A549 (cell line): ENCODE results near the gene RND2. TPM values are rescaled to one million over a fixed set of nuclear protein-coding genes. Genes with fewer than 3 reads are reported as not detected.
A peak's percentile ranks its signal among the peaks of the same experiment; 100 is the strongest.

Source experiments
- ATAC-seq, 2 experiments: fragments of 200-7000 bp in 1 of 2; fragments of >200 bp in 1 of 2; cut with Nextera tagmentation in 1 of 2; cut with Tn5 transposase in 1 of 2; 3 replicates each; pipeline versions ENCODE4 v1.8.0 to v1.9.1; 2018 to 2020; ENCODE audit warnings: mild to moderate bottlenecking in 1 of 2, moderate library complexity in 1 of 2
- CTCF ChIA-PET: fragments of 300-600 bp; sonication (Branson Sonifier 250); formaldehyde crosslinking; extraction: SDS; loops from one replicate; lab custom pipeline; 2021; ENCODE audit warnings: antibody characterized with exemption, inconsistent platforms; lab: Yijun Ruan, JAX
- POLR2A ChIA-PET: fragments of 350-600 bp; formaldehyde crosslinking; extraction: SDS; loops from one replicate; lab custom pipeline; 2021; ENCODE audit warnings: antibody characterized with exemption, inconsistent platforms; lab: Yijun Ruan, JAX
- DNase-seq, 2 experiments: peaks; one replicate each; pipeline versions ENCODE4 v3.0.0 to v3.0.0-alpha.2; 2011 to 2016; ENCODE audit warnings: low read depth in 1 of 2, low spot score in 1 of 2
- FAIRE-seq: peaks from 2 replicates; lab custom pipeline; 2011; peaks lifted over from hg19 to GRCh38; lab: Jason Lieb, UNC
- H3K27ac ChIP-seq, 2 experiments: fragments of >200 bp; sonication (Bioruptor Twin); formaldehyde crosslinking; 3 replicates each; pipeline ENCODE4 v1.5.1; 2016 to 2017
- H3K4me1 ChIP-seq: fragments of >200 bp; sonication (Bioruptor Twin); formaldehyde crosslinking; 3 replicates; pipeline ENCODE4 v1.6.1; 2016
- H3K4me2 ChIP-seq: fragments of >200 bp; sonication (Bioruptor Twin); formaldehyde crosslinking; 3 replicates; pipeline ENCODE4 v1.6.1; 2016
- H3K4me3 ChIP-seq: fragments of >200 bp; sonication (Bioruptor Twin); formaldehyde crosslinking; 3 replicates; pipeline ENCODE4 v1.5.1; 2016
- H3K9me3 ChIP-seq: fragments of >200 bp; sonication (Bioruptor Twin); formaldehyde crosslinking; 3 replicates; pipeline ENCODE4 v1.6.1; 2016
- BHLHE40 ChIP-seq: IDR thresholded peaks from 2 replicates; pipeline ENCODE4 v1.6.1; 2012; ENCODE audit warnings: low read depth, low read length, inconsistent platforms
- CBX2 ChIP-seq: fragments of 200-600 bp; sonication (generic); IDR thresholded peaks from 2 replicates; pipeline ENCODE4 v1.6.1; 2016; ENCODE audit warnings: low read depth, mild to moderate bottlenecking, borderline replicate concordance
- CEBPB ChIP-seq, 2 experiments: fragments of >200 bp in 1 of 2; sonication (Bioruptor Twin) in 1 of 2; formaldehyde crosslinking in 1 of 2; IDR thresholded peaks; 2 replicates each; pipeline ENCODE4 v1.6.1; 2012 to 2016
- CHD2 ChIP-seq: fragments of 150-350 bp; IDR thresholded peaks from 2 replicates; pipeline ENCODE4 v1.6.1; 2014; ENCODE audit warnings: low read length; ENCODE audit not compliant: partially characterized antibody
- E2F6 ChIP-seq: IDR thresholded peaks from 2 replicates; pipeline ENCODE4 v1.6.1; 2012; ENCODE audit warnings: low read depth, borderline replicate concordance
- EHF ChIP-seq: fragments of 250-450 bp; sonication (Bioruptor Pico); IDR thresholded peaks from 2 replicates; pipeline ENCODE4 v1.5.0; 2020; ENCODE audit warnings: mild to moderate bottlenecking
- FOSL2 ChIP-seq, 2 experiments: fragments of 450-650 bp in 1 of 2; fragments of >200 bp in 1 of 2; sonication (Bioruptor Twin) in 1 of 2; formaldehyde crosslinking; IDR thresholded peaks; 2 replicates each; pipeline versions ENCODE4 v1.5.0 to v1.6.1; 2016 to 2020; ENCODE audit warnings: mild to moderate bottlenecking in 1 of 2, moderate library complexity in 1 of 2
- HEYL ChIP-seq: fragments of 250-450 bp; sonication (Bioruptor Pico); IDR thresholded peaks from 2 replicates; pipeline ENCODE4 v1.8.0; 2021; ENCODE audit warnings: mild to moderate bottlenecking, moderate library complexity
- HMGXB4 ChIP-seq: fragments of 250-450 bp; sonication (Bioruptor Pico); IDR thresholded peaks from 2 replicates; pipeline ENCODE4 v1.5.0; 2021; ENCODE audit warnings: mild to moderate bottlenecking, moderate library complexity, borderline replicate concordance
- HOXA7 ChIP-seq: fragments of 250-450 bp; sonication (Bioruptor Pico); IDR thresholded peaks from 2 replicates; pipeline ENCODE4 v1.5.0; 2020; ENCODE audit warnings: mild to moderate bottlenecking, moderate library complexity
- HOXB13 ChIP-seq: fragments of 250-450 bp; sonication (Bioruptor Pico); IDR thresholded peaks from 2 replicates; pipeline ENCODE4 v1.5.0; 2020; ENCODE audit warnings: low read depth, mild to moderate bottlenecking, moderate library complexity
- HOXB5 ChIP-seq: fragments of 250-450 bp; sonication (Bioruptor Pico); IDR thresholded peaks from 2 replicates; pipeline ENCODE4 v1.5.0; 2020; ENCODE audit warnings: mild to moderate bottlenecking, moderate library complexity
- JUN ChIP-seq, 2 experiments: fragments of >200 bp; sonication (Bioruptor Twin); formaldehyde crosslinking; IDR thresholded peaks; 2 replicates in 1 of 2; 3 replicates in 1 of 2; pipeline ENCODE4 v1.6.1; 2016 to 2017
- KDM1A ChIP-seq: fragments of 200-600 bp; sonication (generic); IDR thresholded peaks from 2 replicates; pipeline ENCODE4 v1.6.1; 2016; ENCODE audit warnings: low read depth, mild to moderate bottlenecking
- KDM5A ChIP-seq: fragments of 200-600 bp; sonication (generic); IDR thresholded peaks from 2 replicates; pipeline ENCODE4 v1.6.1; 2016; ENCODE audit warnings: antibody characterized with exemption, mild to moderate bottlenecking
- MAX ChIP-seq: IDR thresholded peaks from 2 replicates; pipeline ENCODE4 v1.6.1; 2012
- PBX3 ChIP-seq: IDR thresholded peaks from 2 replicates; pipeline ENCODE4 v1.6.1; 2012
- PHF8 ChIP-seq: fragments of 200-600 bp; sonication (generic); IDR thresholded peaks from 2 replicates; pipeline ENCODE4 v1.6.1; 2016; ENCODE audit warnings: low read depth, mild to moderate bottlenecking, antibody characterized with exemption, moderate library complexity, borderline replicate concordance
- POLR2AphosphoS2 ChIP-seq: conservative IDR thresholded peaks from 2 replicates; pipeline ENCODE4 v1.6.1; 2012; ENCODE audit warnings: low read length, improper control_type of control experiment, inconsistent platforms
- RAD21 ChIP-seq, 2 experiments: fragments of >200 bp in 1 of 2; sonication (Bioruptor Twin) in 1 of 2; formaldehyde crosslinking in 1 of 2; IDR thresholded peaks in 1 of 2; conservative IDR thresholded peaks in 1 of 2; 2 replicates in 1 of 2; 3 replicates in 1 of 2; pipeline ENCODE4 v1.6.1; 2012 to 2018; ENCODE audit warnings: inconsistent platforms in 1 of 2
- RARB ChIP-seq: fragments of 250-450 bp; sonication (Bioruptor Pico); IDR thresholded peaks from 2 replicates; pipeline ENCODE4 v1.8.0; 2021; ENCODE audit warnings: mild to moderate bottlenecking, moderate library complexity
- SMC3 ChIP-seq: fragments of >200 bp; sonication (Bioruptor Twin); formaldehyde crosslinking; IDR thresholded peaks from 3 replicates; pipeline ENCODE4 v1.6.1; 2018; ENCODE audit warnings: inconsistent platforms
- WGBS: methylation state at CpG from one replicate; pipeline ENCODE4 v1.1.6; 2017; ENCODE audit errors: missing lambda C conversion rate; 5-methylcytosine and 5-hydroxymethylcytosine counted together
- polyA plus RNA-seq, 4 experiments: library from polyadenylated mRNA; depleted of rRNA in 3 of 4; stranded (reverse); fragments of >200 nt; fragmentation: RNase III in 1 of 4; extraction: RNeasy Plus Mini Kit Qiagen cat#74134 plus additional on column Dnase treatment in 1 of 4; gene quantifications; 2 replicates in 3 of 4; 3 replicates in 1 of 4; pipeline ENCODE4 v1.2.3, GENCODE V29; 2011 to 2017
- TF ChIP-seq, protein P1 (sequence below): fragments of 250-450 bp; sonication (Bioruptor Pico); IDR thresholded peaks from 2 replicates; pipeline ENCODE4 v1.5.0; 2020; ENCODE audit warnings: low read depth, mild to moderate bottlenecking, moderate library complexity

The RND2 gene
- polyA plus RNA-seq, 2 of the 4 experiments (the other 2 are of a cell fraction) = 0.19 to 0.28 TPM

- Histone ChIP-seq H3K27ac (no peak overlapping the region), H3K4me1 (peaks cover 29% of the 10 kb centered on the region), H3K4me3 (no peak overlapping the region), H3K9me3 (no peaks in the 10 kb centered on the region), H3K4me2 (no peak overlapping the region; the same call in 2 of the 3 replicates)
- WGBS = 88% methylated on average over 17 of the region's 19 CpGs
- TF ChIP-seq HOXA7 (CRISPR knock-in tag) (no peak), HOXB13 (CRISPR knock-in tag) (no peak), EHF (CRISPR knock-in tag) (no peak), E2F6 (no peak), POLR2AphosphoS2 (no peak), FOSL2 (IDR thresholded peaks at IDR 0.05) (no peak), FOSL2 (CRISPR knock-in tag; IDR thresholded peaks at IDR 0.05) (no peak), RAD21 (conservative IDR thresholded peaks at IDR 0.05 in 1 of 2, IDR thresholded peaks at IDR 0.05 in 1 of 2) (no peak), PBX3 (no peak), HEYL (CRISPR knock-in tag) (no peak), KDM5A (no peak), RARB (CRISPR knock-in tag) (no peak), JUN (IDR thresholded peaks at IDR 0.05) (no peak), KDM1A (no peak), CHD2 (no peak), HMGXB4 (CRISPR knock-in tag) (no peak), SMC3 (no peak), CBX2 (no peak), CEBPB (IDR thresholded peaks at IDR 0.05) (no peak)
- TF ChIP-seq, protein P1, sequence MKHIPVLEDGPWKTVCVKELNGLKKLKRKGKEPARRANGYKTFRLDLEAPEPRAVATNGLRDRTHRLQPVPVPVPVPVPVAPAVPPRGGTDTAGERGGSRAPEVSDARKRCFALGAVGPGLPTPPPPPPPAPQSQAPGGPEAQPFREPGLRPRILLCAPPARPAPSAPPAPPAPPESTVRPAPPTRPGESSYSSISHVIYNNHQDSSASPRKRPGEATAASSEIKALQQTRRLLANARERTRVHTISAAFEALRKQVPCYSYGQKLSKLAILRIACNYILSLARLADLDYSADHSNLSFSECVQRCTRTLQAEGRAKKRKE = no peak
- POLR2A ChIA-PET = interaction anchor here (6.0 kb wide), 1 partner anchor 20 kb away, joined by 40 read pairs; the partner anchor contains the start of gene RPL27
- CTCF ChIA-PET = interaction anchor here (0.5 to 3.1 kb wide), 6 partner anchors 8 to 292 kb away, joined by 3 to 11 read pairs (median 4); partner anchors contain the start of genes IFI35 and RPL27
- ATAC-seq (no peak), FAIRE-seq (no peak), DNase-seq (peak in 1 of 2 experiments; percentile 65)
Observed at GRCh38 chr17:43018008-43018853, 6.8 kb upstream of the RND2 start.

GRCh38 chr17:43018932-43019331 lies 6.1 kb upstream of the RND2 start:
- FAIRE-seq = peak; percentile 73
- peak overlapping the region; percentile 98 for H3K4me2 ChIP-seq
- no peak for TF ChIP-seq HOXB5 (CRISPR knock-in tag)
- no peak for TF ChIP-seq CEBPB (IDR thresholded peaks at IDR 0.05)
- no peak for TF ChIP-seq POLR2AphosphoS2
- TF ChIP-seq HOXB13 (CRISPR knock-in tag) = no peak
- TF ChIP-seq BHLHE40 = no peak
- TF ChIP-seq MAX = no peak
- TF ChIP-seq PHF8 = no peak
- TF ChIP-seq, all 56 proteins: peak for 0
- ChIA-PET POLR2A (interaction anchor here (6.0 kb wide), 1 partner anchor 21 kb away, joined by 40 read pairs; the partner anchor contains the start of gene RPL27), CTCF (interaction anchor here (0.5 to 3.1 kb wide), 4 partner anchors 8 to 164 kb away, joined by 3 to 11 read pairs (median 4); partner anchors contain the start of gene RPL27)
- peaks cover 29% of the 10 kb centered on the region for H3K4me1 ChIP-seq
- ATAC-seq (no peak), DNase-seq (no peak)
- H3K4me3 ChIP-seq = no peak overlapping the region
- WGBS = 63% methylated on average over 4 of the region's 4 CpGs
- H3K9me3 ChIP-seq = no peaks in the 10 kb centered on the region
- no peak overlapping the region; a peak in 1 of 6 replicates for H3K27ac ChIP-seq
